HEK293 (cell line): ENCODE measurements around the gene XDH.

ENCODE experiments used
- CTCF ChIA-PET: fragments of 350-600 bp; formaldehyde crosslinking; extraction: SDS; loops from one replicate; lab custom pipeline; 2021; ENCODE audit warnings: antibody characterized with exemption; lab: Yijun Ruan, JAX
- POLR2A ChIA-PET: fragments of 300-600 bp; formaldehyde crosslinking; extraction: SDS; loops from one replicate; lab custom pipeline; 2020; ENCODE audit warnings: antibody characterized with exemption, inconsistent platforms; lab: Yijun Ruan, JAX
- H3K27ac ChIP-seq: fragments of 200-500 bp; sonication (Bioruptor generic); 2 replicates; pipeline ENCODE4 v1.5.1; 2014; ENCODE audit warnings: low read depth, low read length, control low read depth, inconsistent platforms; ENCODE audit errors: extremely low read depth
- H3K36me3 ChIP-seq, 2 experiments: fragments of 200-500 bp in 1 of 2; sonication (Bioruptor generic) in 1 of 2; 1 replicate in 1 of 2; 2 replicates in 1 of 2; pipeline ENCODE4 v1.5.1; 2014 to 2017; ENCODE audit warnings: inconsistent platforms in 2 of 2, low read length in 2 of 2; ENCODE audit not compliant: control insufficient read depth in 2 of 2, insufficient read depth in 1 of 2
- H3K4me1 ChIP-seq: fragments of 200-500 bp; sonication (Bioruptor generic); 2 replicates; pipeline ENCODE4 v1.5.1; 2014; ENCODE audit warnings: mild to moderate bottlenecking, low read length, inconsistent platforms; ENCODE audit not compliant: control insufficient read depth, insufficient read depth
- H3K4me3 ChIP-seq: 2 replicates; pipeline ENCODE4 v1.5.1; 2011; ENCODE audit warnings: low read depth, mild to moderate bottlenecking, control low read depth, low read length, moderate library complexity
- H3K9me3 ChIP-seq: fragments of 200-500 bp; sonication (Bioruptor generic); 2 replicates; pipeline ENCODE4 v1.5.1; 2014; ENCODE audit warnings: low read depth, low read length, inconsistent platforms; ENCODE audit not compliant: control insufficient read depth, insufficient read depth
- GLI4 ChIP-seq: fragments of 450-650 bp; formaldehyde crosslinking; IDR thresholded peaks from 2 replicates; pipeline ENCODE4 v1.5.1; 2016; ENCODE audit warnings: missing biosample characterization, missing genetic modification characterization
- GLIS2 ChIP-seq: fragments of 450-650 bp; formaldehyde crosslinking; IDR thresholded peaks from 2 replicates; pipeline ENCODE4 v1.5.1; 2016; ENCODE audit warnings: missing biosample characterization, missing genetic modification characterization
- OSR2 ChIP-seq: fragments of 450-650 bp; formaldehyde crosslinking; IDR thresholded peaks from 2 replicates; pipeline ENCODE4 v1.5.1; 2016; ENCODE audit warnings: missing biosample characterization, missing genetic modification characterization
- RBAK ChIP-seq: fragments of 450-650 bp; formaldehyde crosslinking; IDR thresholded peaks from 2 replicates; pipeline ENCODE4 v1.5.1; 2016; ENCODE audit warnings: missing biosample characterization, missing genetic modification characterization
- REPIN1 ChIP-seq: fragments of 450-650 bp; formaldehyde crosslinking; IDR thresholded peaks from 2 replicates; pipeline ENCODE4 v1.5.1; 2017; ENCODE audit warnings: missing biosample characterization, missing genetic modification characterization, low read depth
- SETDB1 ChIP-seq: IDR thresholded peaks from one replicate; pipeline ENCODE4 v1.6.1; 2017; ENCODE audit warnings: mild to moderate bottlenecking, low read length, moderate library complexity, mixed read lengths; ENCODE audit not compliant: insufficient read length
- TCF7L2 ChIP-seq: IDR thresholded peaks from 2 replicates; pipeline ENCODE4 v1.6.1; 2011; ENCODE audit warnings: low read depth, mild to moderate bottlenecking, inconsistent platforms, low read length, moderate library complexity, borderline replicate concordance
- ZNF133 ChIP-seq: fragments of 450-650 bp; formaldehyde crosslinking; IDR thresholded peaks from 2 replicates; pipeline ENCODE4 v1.5.1; 2016; ENCODE audit warnings: missing biosample characterization, missing genetic modification characterization
- ZNF140 ChIP-seq: fragments of 450-650 bp; formaldehyde crosslinking; IDR thresholded peaks from 2 replicates; pipeline ENCODE4 v1.5.1; 2016; ENCODE audit warnings: missing biosample characterization, missing genetic modification characterization
- ZNF248 ChIP-seq: fragments of 450-650 bp; formaldehyde crosslinking; IDR thresholded peaks from 2 replicates; pipeline ENCODE4 v1.5.1; 2017; ENCODE audit warnings: missing biosample characterization, missing genetic modification characterization
- ZNF501 ChIP-seq: fragments of 450-650 bp; formaldehyde crosslinking; IDR thresholded peaks from 2 replicates; pipeline ENCODE4 v1.5.1; 2016; ENCODE audit warnings: missing biosample characterization, missing genetic modification characterization
- ZNF530 ChIP-seq: fragments of 450-650 bp; formaldehyde crosslinking; IDR thresholded peaks from 2 replicates; pipeline ENCODE4 v1.5.1; 2016; ENCODE audit warnings: low read depth, missing biosample characterization, missing genetic modification characterization
- ZNF548 ChIP-seq: fragments of 450-650 bp; formaldehyde crosslinking; IDR thresholded peaks from 2 replicates; pipeline ENCODE4 v1.5.1; 2016; ENCODE audit warnings: missing biosample characterization, missing genetic modification characterization
- ZNF555 ChIP-seq: fragments of 450-650 bp; formaldehyde crosslinking; conservative IDR thresholded peaks from 2 replicates; pipeline ENCODE4 v1.5.1; 2017; ENCODE audit warnings: missing biosample characterization, mild to moderate bottlenecking, missing genetic modification characterization, inconsistent platforms
- ZNF624 ChIP-seq: fragments of 450-650 bp; formaldehyde crosslinking; IDR thresholded peaks from 2 replicates; pipeline ENCODE4 v1.5.1; 2017; ENCODE audit warnings: missing biosample characterization, missing genetic modification characterization
- ZNF670 ChIP-seq: fragments of 450-650 bp; formaldehyde crosslinking; IDR thresholded peaks from 2 replicates; pipeline ENCODE4 v1.5.1; 2016; ENCODE audit warnings: missing biosample characterization, missing genetic modification characterization, low read depth
- ZNF792 ChIP-seq: fragments of 450-650 bp; formaldehyde crosslinking; IDR thresholded peaks from 2 replicates; pipeline ENCODE4 v1.5.1; 2016; ENCODE audit warnings: missing biosample characterization, missing genetic modification characterization
- ZNF843 ChIP-seq: fragments of 450-650 bp; formaldehyde crosslinking; IDR thresholded peaks from 2 replicates; pipeline ENCODE4 v1.5.1; 2016; ENCODE audit warnings: missing biosample characterization, missing genetic modification characterization
- ZSCAN30 ChIP-seq: fragments of 450-650 bp; IDR thresholded peaks from 2 replicates; pipeline ENCODE4 v1.5.1; 2018; ENCODE audit warnings: missing biosample characterization, mild to moderate bottlenecking, missing genetic modification characterization, moderate library complexity
- TF ChIP-seq, protein P1 (sequence below): fragments of 450-650 bp; formaldehyde crosslinking; optimal IDR thresholded peaks from 2 replicates; pipeline ENCODE3; 2016; ENCODE audit warnings: missing biosample characterization, mild to moderate bottlenecking, missing genetic modification characterization
- TF ChIP-seq, protein P2 (sequence below): fragments of 450-650 bp; formaldehyde crosslinking; IDR thresholded peaks from 2 replicates; pipeline ENCODE4 v1.5.1; 2016; ENCODE audit warnings: missing biosample characterization, missing genetic modification characterization, borderline replicate concordance
- TF ChIP-seq, protein P3 (sequence below): fragments of 450-650 bp; IDR thresholded peaks from 2 replicates; pipeline ENCODE4 v1.5.1; 2018; ENCODE audit warnings: missing biosample characterization, mild to moderate bottlenecking, missing genetic modification characterization
- TF ChIP-seq, protein P4 (sequence below): fragments of 450-650 bp; formaldehyde crosslinking; IDR thresholded peaks from 2 replicates; pipeline ENCODE4 v1.5.1; 2016; ENCODE audit warnings: missing biosample characterization, missing genetic modification characterization

Gene XDH

DNA sequence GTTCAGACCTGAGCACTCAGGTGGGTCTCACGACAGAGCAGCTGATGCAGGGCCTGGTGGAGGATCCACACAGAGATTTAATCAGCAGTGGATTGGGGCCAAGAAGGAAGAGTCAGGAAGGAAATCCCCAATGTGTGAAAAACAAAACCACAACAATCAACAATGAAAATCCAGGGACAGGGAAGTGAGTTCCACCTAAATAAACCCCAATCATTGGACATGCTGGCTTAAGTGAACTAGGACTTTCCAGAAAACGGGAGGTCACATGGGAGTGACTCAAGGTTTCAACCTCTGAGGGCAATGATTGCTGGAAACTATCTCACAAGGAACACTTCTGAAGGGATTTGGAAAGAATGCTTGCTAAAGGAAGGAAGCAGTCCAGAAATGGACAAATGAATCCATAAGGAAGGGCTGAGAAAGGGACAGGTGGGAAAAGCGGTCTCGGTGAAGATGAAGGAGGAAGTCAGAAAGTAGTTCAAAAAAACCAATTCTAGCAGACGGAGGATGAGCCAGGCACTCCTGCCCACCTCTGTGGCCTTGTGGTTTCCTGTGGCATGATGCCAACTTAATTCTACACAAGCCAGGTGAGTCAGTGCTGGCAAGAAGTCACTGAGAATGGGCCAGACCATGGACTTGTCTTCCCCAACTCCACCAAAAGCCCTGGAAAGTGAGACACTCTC lies 15.4 kb upstream of the XDH start:
- ChIA-PET POLR2A (no interaction called here), CTCF (interaction anchor here (0.6 kb wide), 1 partner anchor 504 kb away, joined by 3 read pairs; no protein-coding TSS in a partner anchor)
- no peaks in the 10 kb centered on the region for H3K9me3 ChIP-seq
- H3K4me1 ChIP-seq, result no peaks in the 10 kb centered on the region
- TF ChIP-seq, protein P1, sequence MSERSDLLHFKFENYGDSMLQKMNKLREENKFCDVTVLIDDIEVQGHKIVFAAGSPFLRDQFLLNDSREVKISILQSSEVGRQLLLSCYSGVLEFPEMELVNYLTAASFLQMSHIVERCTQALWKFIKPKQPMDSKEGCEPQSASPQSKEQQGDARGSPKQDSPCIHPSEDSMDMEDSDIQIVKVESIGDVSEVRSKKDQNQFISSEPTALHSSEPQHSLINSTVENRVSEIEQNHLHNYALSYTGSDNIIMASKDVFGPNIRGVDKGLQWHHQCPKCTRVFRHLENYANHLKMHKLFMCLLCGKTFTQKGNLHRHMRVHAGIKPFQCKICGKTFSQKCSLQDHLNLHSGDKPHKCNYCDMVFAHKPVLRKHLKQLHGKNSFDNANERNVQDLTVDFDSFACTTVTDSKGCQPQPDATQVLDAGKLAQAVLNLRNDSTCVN (tag by site-specific recombination), result no peak
- TF ChIP-seq TCF7L2 (no peak), ZNF792 (tag by site-specific recombination) (no peak)
- TF ChIP-seq, protein P2, sequence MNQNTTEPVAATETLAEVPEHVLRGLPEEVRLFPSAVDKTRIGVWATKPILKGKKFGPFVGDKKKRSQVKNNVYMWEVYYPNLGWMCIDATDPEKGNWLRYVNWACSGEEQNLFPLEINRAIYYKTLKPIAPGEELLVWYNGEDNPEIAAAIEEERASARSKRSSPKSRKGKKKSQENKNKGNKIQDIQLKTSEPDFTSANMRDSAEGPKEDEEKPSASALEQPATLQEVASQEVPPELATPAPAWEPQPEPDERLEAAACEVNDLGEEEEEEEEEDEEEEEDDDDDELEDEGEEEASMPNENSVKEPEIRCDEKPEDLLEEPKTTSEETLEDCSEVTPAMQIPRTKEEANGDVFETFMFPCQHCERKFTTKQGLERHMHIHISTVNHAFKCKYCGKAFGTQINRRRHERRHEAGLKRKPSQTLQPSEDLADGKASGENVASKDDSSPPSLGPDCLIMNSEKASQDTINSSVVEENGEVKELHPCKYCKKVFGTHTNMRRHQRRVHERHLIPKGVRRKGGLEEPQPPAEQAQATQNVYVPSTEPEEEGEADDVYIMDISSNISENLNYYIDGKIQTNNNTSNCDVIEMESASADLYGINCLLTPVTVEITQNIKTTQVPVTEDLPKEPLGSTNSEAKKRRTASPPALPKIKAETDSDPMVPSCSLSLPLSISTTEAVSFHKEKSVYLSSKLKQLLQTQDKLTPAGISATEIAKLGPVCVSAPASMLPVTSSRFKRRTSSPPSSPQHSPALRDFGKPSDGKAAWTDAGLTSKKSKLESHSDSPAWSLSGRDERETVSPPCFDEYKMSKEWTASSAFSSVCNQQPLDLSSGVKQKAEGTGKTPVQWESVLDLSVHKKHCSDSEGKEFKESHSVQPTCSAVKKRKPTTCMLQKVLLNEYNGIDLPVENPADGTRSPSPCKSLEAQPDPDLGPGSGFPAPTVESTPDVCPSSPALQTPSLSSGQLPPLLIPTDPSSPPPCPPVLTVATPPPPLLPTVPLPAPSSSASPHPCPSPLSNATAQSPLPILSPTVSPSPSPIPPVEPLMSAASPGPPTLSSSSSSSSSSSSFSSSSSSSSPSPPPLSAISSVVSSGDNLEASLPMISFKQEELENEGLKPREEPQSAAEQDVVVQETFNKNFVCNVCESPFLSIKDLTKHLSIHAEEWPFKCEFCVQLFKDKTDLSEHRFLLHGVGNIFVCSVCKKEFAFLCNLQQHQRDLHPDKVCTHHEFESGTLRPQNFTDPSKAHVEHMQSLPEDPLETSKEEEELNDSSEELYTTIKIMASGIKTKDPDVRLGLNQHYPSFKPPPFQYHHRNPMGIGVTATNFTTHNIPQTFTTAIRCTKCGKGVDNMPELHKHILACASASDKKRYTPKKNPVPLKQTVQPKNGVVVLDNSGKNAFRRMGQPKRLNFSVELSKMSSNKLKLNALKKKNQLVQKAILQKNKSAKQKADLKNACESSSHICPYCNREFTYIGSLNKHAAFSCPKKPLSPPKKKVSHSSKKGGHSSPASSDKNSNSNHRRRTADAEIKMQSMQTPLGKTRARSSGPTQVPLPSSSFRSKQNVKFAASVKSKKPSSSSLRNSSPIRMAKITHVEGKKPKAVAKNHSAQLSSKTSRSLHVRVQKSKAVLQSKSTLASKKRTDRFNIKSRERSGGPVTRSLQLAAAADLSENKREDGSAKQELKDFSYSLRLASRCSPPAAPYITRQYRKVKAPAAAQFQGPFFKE, result no peak
- H3K36me3 ChIP-seq, result no peaks in the 10 kb centered on the region
- no peak overlapping the region for H3K4me3 ChIP-seq
- H3K27ac ChIP-seq, result no peak overlapping the region

DNA sequence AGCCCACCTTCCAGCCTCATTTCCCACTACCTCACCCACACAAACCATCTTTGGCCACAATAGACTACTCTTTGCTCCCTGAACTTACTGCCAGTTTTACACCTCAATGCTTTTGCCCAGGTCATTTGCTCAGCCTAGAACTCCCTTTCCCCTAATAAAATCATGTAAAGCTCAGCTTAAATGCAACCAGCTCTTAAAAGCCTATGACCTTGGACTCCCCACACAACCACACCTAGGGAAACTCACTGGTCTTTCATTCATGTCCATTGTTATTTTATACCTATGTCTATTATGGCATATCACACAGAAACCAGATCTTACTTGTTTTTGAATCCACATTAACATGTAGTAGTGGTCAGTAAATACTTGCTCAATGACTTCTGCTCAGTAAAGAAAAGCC lies 14.5 kb upstream of the XDH start:
- no peak overlapping the region for H3K4me3 ChIP-seq
- no peak for TF ChIP-seq ZNF133
- TF ChIP-seq ZNF501 (tag by site-specific recombination), result no peak
- no peak for TF ChIP-seq ZNF555 (tag by site-specific recombination)
- TF ChIP-seq ZSCAN30, result no peak
- TF ChIP-seq ZNF843 (tag by site-specific recombination), result no peak
- TF ChIP-seq ZNF140, result no peak
- no peak for TF ChIP-seq REPIN1 (tag by site-specific recombination)
- TF ChIP-seq ZNF670 (tag by site-specific recombination), result no peak
- TF ChIP-seq, protein P3, sequence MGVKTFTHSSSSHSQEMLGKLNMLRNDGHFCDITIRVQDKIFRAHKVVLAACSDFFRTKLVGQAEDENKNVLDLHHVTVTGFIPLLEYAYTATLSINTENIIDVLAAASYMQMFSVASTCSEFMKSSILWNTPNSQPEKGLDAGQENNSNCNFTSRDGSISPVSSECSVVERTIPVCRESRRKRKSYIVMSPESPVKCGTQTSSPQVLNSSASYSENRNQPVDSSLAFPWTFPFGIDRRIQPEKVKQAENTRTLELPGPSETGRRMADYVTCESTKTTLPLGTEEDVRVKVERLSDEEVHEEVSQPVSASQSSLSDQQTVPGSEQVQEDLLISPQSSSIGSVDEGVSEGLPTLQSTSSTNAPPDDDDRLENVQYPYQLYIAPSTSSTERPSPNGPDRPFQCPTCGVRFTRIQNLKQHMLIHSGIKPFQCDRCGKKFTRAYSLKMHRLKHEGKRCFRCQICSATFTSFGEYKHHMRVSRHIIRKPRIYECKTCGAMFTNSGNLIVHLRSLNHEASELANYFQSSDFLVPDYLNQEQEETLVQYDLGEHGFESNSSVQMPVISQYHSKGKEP, result no peak
- no peak for TF ChIP-seq ZNF530 (tag by site-specific recombination)
- TF ChIP-seq RBAK (tag by site-specific recombination), result no peak
- TF ChIP-seq GLI4 (tag by site-specific recombination), result no peak
- TF ChIP-seq ZNF548 (tag by site-specific recombination), result no peak
- TF ChIP-seq ZNF624 (tag by site-specific recombination), result no peak
- TF ChIP-seq GLIS2, result no peak
- TF ChIP-seq OSR2, result no peak
- TF ChIP-seq ZNF248 (tag by site-specific recombination), result no peak
- TF ChIP-seq, protein P4, sequence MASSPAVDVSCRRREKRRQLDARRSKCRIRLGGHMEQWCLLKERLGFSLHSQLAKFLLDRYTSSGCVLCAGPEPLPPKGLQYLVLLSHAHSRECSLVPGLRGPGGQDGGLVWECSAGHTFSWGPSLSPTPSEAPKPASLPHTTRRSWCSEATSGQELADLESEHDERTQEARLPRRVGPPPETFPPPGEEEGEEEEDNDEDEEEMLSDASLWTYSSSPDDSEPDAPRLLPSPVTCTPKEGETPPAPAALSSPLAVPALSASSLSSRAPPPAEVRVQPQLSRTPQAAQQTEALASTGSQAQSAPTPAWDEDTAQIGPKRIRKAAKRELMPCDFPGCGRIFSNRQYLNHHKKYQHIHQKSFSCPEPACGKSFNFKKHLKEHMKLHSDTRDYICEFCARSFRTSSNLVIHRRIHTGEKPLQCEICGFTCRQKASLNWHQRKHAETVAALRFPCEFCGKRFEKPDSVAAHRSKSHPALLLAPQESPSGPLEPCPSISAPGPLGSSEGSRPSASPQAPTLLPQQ, result no peak
- no peak for TF ChIP-seq SETDB1
- no peaks in the 10 kb centered on the region for H3K36me3 ChIP-seq
- POLR2A ChIA-PET, result no interaction called here
- no peaks in the 10 kb centered on the region for H3K4me1 ChIP-seq
- no peaks in the 10 kb centered on the region for H3K9me3 ChIP-seq
- CTCF ChIA-PET, result interaction anchor here (0.7 to 1.4 kb wide), 2 partner anchors 94 to 717 kb away, joined by 3 read pairs; no protein-coding TSS in a partner anchor
- no peak overlapping the region for H3K27ac ChIP-seq
